Sigmoid colon (tissue), 4 donors: ENCODE data around the gene PRICKLE2.

Experiments used
- CTCF ChIP-seq, 4 experiments: fragments of 450-650 bp in 3 of 4; fragments of 200-600 bp in 1 of 4; IDR thresholded peaks; one replicate each; pipeline ENCODE4 v1.5.1; 2016 to 2019; ENCODE audit warnings: antibody characterized with exemption in 4 of 4, mild to moderate bottlenecking in 3 of 4, moderate library complexity in 2 of 4
- EP300 ChIP-seq, 4 donors: sonication (generic); formaldehyde crosslinking; IDR thresholded peaks; one replicate each; pipeline ENCODE4 v1.6.1; 2017; ENCODE audit warnings: antibody characterized with exemption in 4 of 4
- POLR2A ChIP-seq, 2 donors: fragments of 450-650 bp; IDR thresholded peaks; one replicate each; pipeline ENCODE4 v1.6.1; 2016; ENCODE audit warnings: antibody characterized with exemption in 2 of 2, mild to moderate bottlenecking in 2 of 2, moderate library complexity in 2 of 2
- POLR2AphosphoS5 ChIP-seq, 4 donors: sonication (generic); formaldehyde crosslinking; IDR thresholded peaks; one replicate each; pipeline ENCODE4 v1.6.1; 2017; ENCODE audit warnings: antibody characterized with exemption in 4 of 4

GRCh38 chr3:64047787-64048186, 177.5 kb downstream of the PRICKLE2 start:
- TF ChIP-seq CTCF (IDR thresholded peaks at IDR 0.05) (no peak), POLR2A (IDR thresholded peaks at IDR 0.05) (no peak), POLR2AphosphoS5 (IDR thresholded peaks at IDR 0.05) (no peak), EP300 (IDR thresholded peaks at IDR 0.05) (no peak)
